ENCODE data around the gene FCHO1. TPM values are rescaled to one million over a fixed set of nuclear protein-coding genes. Genes with fewer than 3 reads are reported as not detected.

The FCHO1 gene
- total and polyA plus RNA-seq, 2 donors (not counting 3 experiments of a cell fraction or from before 2014, with no cell fraction given): 0.66 to 1.6 TPM

- H3K9me1 ChIP-seq (replicated peaks; ENCODE audit: control insufficient read depth, extremely low read depth, insufficient read depth, low read length): no peaks in the 10 kb centered on the region
- no peaks in the 10 kb centered on the region for H3K9me3 ChIP-seq (replicated peaks; ENCODE audit: control insufficient read depth, insufficient read depth, low read length)
- intact Hi-C loops (cut with micrococcal nuclease): no loop called here
- CTCF ChIA-PET: no interaction called here
- peaks cover 11% of the 10 kb centered on the region for H3K4me1 ChIP-seq (ENCODE audit: control insufficient read depth, extremely low read depth, insufficient read depth, low read length)
- TF ChIP-seq FOS (IDR thresholded peaks at IDR 0.05; ENCODE audit: borderline replicate concordance, insufficient read depth, low read length) (no peak), POLR2AphosphoS5 (IDR thresholded peaks at IDR 0.05; ENCODE audit: insufficient read depth, low read depth, low read length) (no peak), GATA2 (IDR thresholded peaks at IDR 0.05; ENCODE audit: insufficient read depth, insufficient read length, low read depth, low read length) (no peak), MAX (IDR thresholded peaks at IDR 0.05; ENCODE audit: insufficient read depth, insufficient read length) (no peak), MYC (IDR thresholded peaks at IDR 0.05; ENCODE audit: low read depth, low read length) (no peak), EZH2 (IDR thresholded peaks at IDR 0.05; ENCODE audit: borderline replicate concordance, low read depth, low read length, severe bottlenecking) (no peak), POLR2A (IDR thresholded peaks at IDR 0.05; ENCODE audit: low read depth, low read length) (no peak), JUN (IDR thresholded peaks at IDR 0.05; ENCODE audit: borderline replicate concordance, insufficient read depth, insufficient read length, low read depth) (no peak)
- FAIRE-seq (no peak), DNase-seq (ENCODE audit: low read depth, low spot score) (no peak)
- no peaks in the 10 kb centered on the region for H3K79me2 ChIP-seq (ENCODE audit: control insufficient read depth, insufficient read depth, low read length)
- POLR2A ChIA-PET: no interaction called here
- H4K20me1 ChIP-seq (replicated peaks; ENCODE audit: control insufficient read depth, extremely low read depth, insufficient read depth, low read length): no peaks in the 10 kb centered on the region
- peaks cover 0 to 3% of the 10 kb centered on the region in 2 experiments for H3K27me3 ChIP-seq (ENCODE audit: control insufficient read depth in 2 of 2, insufficient read depth in 2 of 2, low read length in 2 of 2)
- no peak overlapping the region for H3K4me3 ChIP-seq (replicated peaks in 1 of 3; ENCODE audit: insufficient read depth in 1 of 3, low read depth in 1 of 3, low read length in 3 of 3)
- dilution Hi-C loops (cut with MboI; ENCODE audit: extremely low pct_ligation_motif_present, low sequenced_read_pairs): no loop called here
- no peak overlapping the region for H3K4me2 ChIP-seq (ENCODE audit: insufficient read depth, low read length)
- H3K27ac ChIP-seq (ENCODE audit: insufficient read depth, low read depth, low read length): no peak overlapping the region
- H3K9ac ChIP-seq (replicated peaks; ENCODE audit: extremely low read depth, insufficient read depth, low read length): no peak overlapping the region
- no peak overlapping the region for H2AFZ ChIP-seq (ENCODE audit: low read depth, low read length)
- no peaks in the 10 kb centered on the region for H3K36me3 ChIP-seq (ENCODE audit: control insufficient read depth in 2 of 2, extremely low read depth in 1 of 2, insufficient read depth in 2 of 2, low read length in 2 of 2)
- no TSS peak for BruUV-seq (replicated peaks)
These were observed 83.3 kb downstream of the FCHO1 start for GRCh38 chr19:17834350-17835181.
